HUES6 (cell line): ENCODE results near the gene KMT2E.
"Not testable (repeated sequence)": the region's sequence is repeated elsewhere in the genome, so short reads cannot be mapped to it uniquely, and the experiment has no call there.

Source experiments
- H3K27ac ChIP-seq: 2 replicates; pipeline ENCODE4 v1.7.0; 2013; ENCODE audit warnings: low read depth, mild to moderate bottlenecking, low read length, inconsistent platforms
- H3K27me3 ChIP-seq: 2 replicates; pipeline ENCODE4 v1.6.1; 2013; ENCODE audit warnings: low read length; ENCODE audit not compliant: control insufficient read depth, insufficient read depth
- H3K36me3 ChIP-seq: 2 replicates; pipeline ENCODE4 v1.6.1; 2013; ENCODE audit warnings: low read length; ENCODE audit not compliant: control insufficient read depth, insufficient read depth
- H3K4me1 ChIP-seq: 2 replicates; pipeline ENCODE4 v1.6.1; 2013; ENCODE audit warnings: low read length; ENCODE audit not compliant: control insufficient read depth, insufficient read depth
- H3K4me3 ChIP-seq: 2 replicates; pipeline ENCODE4 v1.5.1; 2013; ENCODE audit warnings: low read depth, low read length
- H3K9ac ChIP-seq: one replicate; pipeline ENCODE4 v1.6.1; 2013; ENCODE audit warnings: mild to moderate bottlenecking, low read length
- H3K9me3 ChIP-seq: 2 replicates; pipeline ENCODE4 v1.6.1; 2013; ENCODE audit warnings: low read depth, low read length; ENCODE audit not compliant: control insufficient read depth, insufficient read depth

Gene KMT2E

DNA sequence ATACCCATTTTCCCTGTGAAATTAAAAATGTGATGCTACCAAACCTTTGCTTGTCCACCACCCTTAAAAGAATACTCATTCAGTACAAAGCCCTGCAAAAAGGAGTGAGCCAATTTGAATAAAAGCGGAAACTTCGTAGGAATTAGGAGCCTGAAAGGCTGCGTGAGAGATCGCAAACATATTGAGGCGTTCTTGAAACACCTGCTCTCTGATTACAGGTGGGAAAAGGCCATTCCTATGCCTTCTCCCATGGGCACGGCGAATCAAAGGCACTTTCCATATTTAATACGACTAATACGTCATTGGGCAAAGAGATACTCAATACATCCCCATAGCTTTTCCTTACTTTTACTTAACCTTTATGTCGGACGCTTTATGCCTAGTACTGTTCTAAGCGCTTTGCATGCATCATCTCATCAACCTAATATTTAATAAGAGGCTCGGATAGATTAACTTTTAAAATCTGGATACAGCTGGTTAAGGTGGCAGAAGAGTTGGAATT, 30.9 kb upstream of the KMT2E start:
- H3K36me3 ChIP-seq, result no peaks in the 10 kb centered on the region
- peak overlapping the region; percentile 97 for H3K27ac ChIP-seq
- peak overlapping the region; percentile 98 for H3K9ac ChIP-seq
- H3K4me1 ChIP-seq, result peaks cover 59% of the 10 kb centered on the region
- no peaks in the 10 kb centered on the region for H3K27me3 ChIP-seq
- no peaks in the 10 kb centered on the region for H3K9me3 ChIP-seq
- H3K4me3 ChIP-seq, result peak overlapping the region; percentile 83

DNA sequence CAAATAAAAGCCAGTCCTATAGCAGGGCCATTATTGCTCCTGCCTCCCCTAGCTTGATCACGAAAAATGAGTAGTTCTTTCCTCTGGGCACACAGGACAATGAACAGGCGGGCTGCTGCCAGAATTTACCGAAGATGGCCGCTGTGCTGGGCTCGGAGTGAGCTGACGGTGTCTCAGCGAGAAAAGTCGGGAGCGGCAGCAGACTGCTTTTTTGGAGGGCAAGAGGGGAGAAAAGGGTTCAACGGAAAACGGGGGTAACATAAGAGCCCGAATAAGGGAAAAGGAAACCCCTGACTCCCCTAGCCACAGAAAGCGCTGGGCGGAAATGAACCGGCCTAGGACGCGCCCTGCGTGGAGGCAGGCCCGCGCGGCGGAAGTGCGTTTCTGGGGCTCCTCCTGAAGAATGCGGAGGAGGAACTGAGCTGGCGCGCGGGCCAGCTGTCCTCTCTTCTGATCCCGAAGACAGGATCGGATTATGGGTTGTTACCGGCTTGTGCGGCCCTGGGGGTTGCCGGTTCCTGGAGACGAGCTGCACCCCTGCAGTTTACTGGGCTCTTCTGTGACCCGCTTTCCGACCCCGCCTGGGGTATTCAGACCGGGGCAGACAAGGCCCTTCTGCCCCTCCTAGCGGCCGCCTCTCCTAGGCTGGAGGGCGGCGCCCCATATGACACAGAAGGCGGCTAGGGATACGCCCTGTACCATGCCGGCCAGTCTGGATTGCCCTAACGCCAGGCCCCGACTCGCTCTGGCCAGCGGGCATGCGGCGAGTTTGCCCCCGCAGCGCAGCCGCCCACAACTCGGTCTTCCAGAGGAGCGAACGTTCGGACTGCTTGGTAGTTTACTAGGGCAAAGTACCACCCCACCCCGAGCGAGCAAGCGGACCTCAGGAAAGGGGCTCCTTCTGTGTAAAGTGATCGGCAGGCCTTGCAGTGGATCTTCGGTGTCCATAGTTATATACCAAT, 30.1 kb upstream of the KMT2E start:
- Histone ChIP-seq H3K9me3 (no peaks in the 10 kb centered on the region), H3K4me1 (peaks cover 52% of the 10 kb centered on the region), H3K9ac (peak overlapping the region; percentile 98), H3K4me3 (peak overlapping the region; percentile 83), H3K36me3 (no peaks in the 10 kb centered on the region), H3K27me3 (no peaks in the 10 kb centered on the region), H3K27ac (peak overlapping the region; percentile 97)

DNA sequence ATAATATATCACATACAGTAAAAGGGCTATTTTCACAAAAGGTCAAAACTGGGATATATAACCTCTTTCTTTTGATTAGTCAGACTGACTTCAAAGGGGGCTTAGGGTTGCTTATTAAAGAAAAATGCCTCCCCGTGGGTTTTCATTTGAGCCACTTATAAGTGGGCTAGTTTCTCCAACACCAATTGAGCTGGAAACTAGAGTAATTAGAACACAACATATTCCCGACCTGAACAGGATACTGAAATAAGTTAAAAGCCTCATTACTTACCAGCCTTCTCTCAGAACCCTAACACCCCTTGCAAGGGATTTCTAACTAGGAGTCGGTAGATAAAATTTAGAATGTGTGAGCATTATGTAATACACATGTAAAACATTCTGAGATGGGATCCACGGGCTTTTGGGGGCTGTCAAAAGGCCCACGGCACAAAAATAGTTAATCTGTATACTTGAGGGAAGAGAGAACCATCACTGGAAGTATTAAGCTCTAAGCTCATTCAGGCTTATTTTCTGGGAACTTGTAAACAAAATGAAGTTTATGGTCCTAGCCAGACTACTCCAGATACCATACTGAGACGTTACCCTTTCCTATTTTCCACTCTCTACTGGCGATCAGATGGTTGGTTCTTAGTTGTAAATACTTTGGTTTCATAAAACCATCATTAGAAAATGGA, 29.3 kb upstream of the KMT2E start:
- Histone ChIP-seq H3K9me3 (no peaks in the 10 kb centered on the region), H3K27ac (peak overlapping the region; percentile 97; the same call in 1 of the 2 replicates), H3K9ac (peak overlapping the region; percentile 98), H3K27me3 (no peaks in the 10 kb centered on the region), H3K4me3 (peak overlapping the region; percentile 83), H3K36me3 (no peaks in the 10 kb centered on the region), H3K4me1 (peaks cover 43% of the 10 kb centered on the region)

DNA sequence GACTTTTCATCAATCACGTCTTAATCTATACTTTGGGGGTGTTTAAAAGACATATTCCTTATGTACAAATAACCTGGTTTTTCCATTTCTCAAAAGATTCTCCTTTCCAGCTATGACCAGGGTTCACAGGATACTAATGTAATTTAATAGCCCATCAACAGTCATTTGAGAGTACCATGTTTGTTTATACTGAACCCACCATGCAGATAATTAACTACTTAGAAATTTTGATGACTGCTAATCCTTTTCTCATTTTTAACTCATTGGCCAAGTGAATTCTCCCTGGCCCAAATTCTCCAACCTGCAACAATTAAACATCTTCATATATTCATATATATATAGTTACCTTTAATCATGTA, 28.8 kb upstream of the KMT2E start:
- Histone ChIP-seq H3K9ac (no peak overlapping the region), H3K27ac (no peak overlapping the region)

DNA sequence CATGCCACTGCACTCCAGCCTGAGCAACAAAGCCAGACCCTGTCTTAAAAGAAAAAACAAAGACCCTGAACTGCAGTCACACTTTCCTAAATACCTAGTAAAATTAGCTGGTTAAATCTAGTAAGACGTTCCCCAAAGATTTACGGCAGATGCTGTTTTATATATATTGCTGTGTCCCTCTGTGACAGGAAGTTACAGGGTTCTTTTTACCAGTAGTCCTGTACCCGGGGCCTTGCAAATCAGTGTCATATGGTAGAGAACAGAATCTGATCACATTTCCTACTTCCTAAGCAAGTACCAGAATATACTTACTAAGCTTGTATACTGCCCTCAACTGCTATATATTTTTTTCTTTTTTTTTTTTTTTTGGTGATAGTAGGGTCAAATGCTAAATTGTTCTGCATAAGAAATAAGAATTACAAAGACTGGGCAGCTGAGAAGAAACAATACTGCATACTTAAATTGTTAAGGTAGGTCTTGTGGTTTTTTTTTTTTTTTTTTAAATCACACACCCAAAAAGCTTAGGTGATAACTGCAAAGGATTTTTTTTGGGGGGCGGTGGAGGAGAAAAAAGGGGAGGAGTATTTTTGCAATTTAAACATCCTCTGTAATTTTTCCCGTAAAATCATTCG, 27.3 kb upstream of the KMT2E start:
- no peak overlapping the region for H3K4me3 ChIP-seq
- 0 out of 2 replicates have a peak, but pooled peaks cover 8% of the 10 kb centered on the region for H3K36me3 ChIP-seq
- no peaks in the 10 kb centered on the region for H3K9me3 ChIP-seq
- H3K9ac ChIP-seq, result no peak overlapping the region
- H3K27ac ChIP-seq, result no peak overlapping the region
- peaks cover 26% of the 10 kb centered on the region; the same call in 1 of the 2 replicates for H3K4me1 ChIP-seq
- no peaks in the 10 kb centered on the region for H3K27me3 ChIP-seq

More for the DNA sequence above, 28.8 kb upstream of the KMT2E start:
- Histone ChIP-seq H3K36me3 (no peaks in the 10 kb centered on the region), H3K9me3 (no peaks in the 10 kb centered on the region), H3K4me3 (peak overlapping the region; percentile 83), H3K4me1 (peaks cover 38% of the 10 kb centered on the region; the same call in 1 of the 2 replicates), H3K27me3 (no peaks in the 10 kb centered on the region)

DNA sequence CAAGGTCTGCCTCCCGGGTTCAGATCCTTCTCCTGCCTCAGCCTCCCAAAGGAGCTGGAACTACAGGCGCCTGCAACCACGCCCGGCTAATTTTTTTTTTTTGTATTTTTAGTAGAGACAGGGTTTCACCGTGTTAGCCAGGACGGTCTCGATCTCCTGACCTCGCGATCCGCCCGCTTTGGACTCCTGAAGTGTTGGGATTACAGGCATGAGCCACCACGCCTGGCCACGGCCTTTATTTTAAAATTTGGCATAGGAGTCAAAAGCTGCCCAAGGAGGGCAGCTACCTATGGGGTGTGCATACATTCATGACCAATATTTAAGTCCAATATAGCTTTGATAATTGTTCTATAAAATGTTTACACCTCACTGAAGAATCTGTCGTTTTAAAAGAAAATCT, 26.6 kb upstream of the KMT2E start:
- H3K27me3 ChIP-seq, H3K9me3 ChIP-seq, H3K36me3 ChIP-seq, H3K27ac ChIP-seq, H3K9ac ChIP-seq, H3K4me3 ChIP-seq: not testable (repeated sequence)
- peaks cover 20% of the 10 kb centered on the region; the same call in 1 of the 2 replicates for H3K4me1 ChIP-seq

DNA sequence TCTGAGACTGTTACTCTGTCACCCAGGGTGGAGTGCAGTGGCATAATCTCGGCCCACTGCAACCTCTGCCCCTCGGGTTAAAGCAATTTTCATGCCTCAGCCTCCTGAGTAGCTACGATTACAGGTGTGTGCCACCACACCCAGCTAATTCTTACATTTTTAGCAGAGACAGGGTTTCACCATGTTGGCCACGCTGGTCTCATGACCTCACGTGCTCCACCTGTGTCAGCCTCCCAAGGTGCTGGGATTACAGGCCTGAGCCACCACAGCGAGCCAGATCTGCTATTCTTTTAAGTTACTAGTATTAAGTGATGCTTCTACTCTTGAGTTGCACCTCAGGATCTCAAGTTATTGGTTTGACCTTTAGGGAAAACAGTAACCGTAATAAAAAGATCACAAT, 23.0 kb upstream of the KMT2E start:
- Histone ChIP-seq H3K4me3 (no peak overlapping the region), H3K9me3 (no peaks in the 10 kb centered on the region), H3K4me1 (peaks cover 4% of the 10 kb centered on the region; the same call in 1 of the 2 replicates), H3K27me3 (no peaks in the 10 kb centered on the region), H3K27ac (no peak overlapping the region), H3K36me3 (peaks cover 25% of the 10 kb centered on the region), H3K9ac (no peak overlapping the region)

DNA sequence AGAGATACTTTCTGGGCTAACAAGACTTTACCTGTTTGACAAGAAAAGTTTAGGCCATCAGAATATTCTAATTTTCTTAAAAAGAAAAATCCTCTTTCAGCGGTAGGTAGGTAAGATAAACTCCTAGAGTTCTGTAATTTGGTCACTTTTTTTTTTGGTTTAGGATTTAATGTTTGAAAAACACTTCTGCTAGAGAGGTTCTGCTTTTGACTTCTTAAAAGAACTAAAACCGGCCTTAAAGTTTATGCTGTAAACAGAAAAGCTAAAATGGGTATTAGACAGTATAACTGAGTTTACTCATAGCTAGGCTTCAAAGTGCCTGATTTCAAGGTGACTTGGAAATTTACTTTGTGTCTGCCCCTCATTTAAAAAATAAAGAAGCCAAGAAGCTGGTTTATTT, 21.7 kb upstream of the KMT2E start:
- Histone ChIP-seq H3K27ac (no peak overlapping the region), H3K9me3 (no peaks in the 10 kb centered on the region), H3K4me3 (no peak overlapping the region), H3K27me3 (no peaks in the 10 kb centered on the region), H3K4me1 (peaks cover 4% of the 10 kb centered on the region; the same call in 1 of the 2 replicates), H3K36me3 (peaks cover 25% of the 10 kb centered on the region), H3K9ac (no peak overlapping the region)

DNA sequence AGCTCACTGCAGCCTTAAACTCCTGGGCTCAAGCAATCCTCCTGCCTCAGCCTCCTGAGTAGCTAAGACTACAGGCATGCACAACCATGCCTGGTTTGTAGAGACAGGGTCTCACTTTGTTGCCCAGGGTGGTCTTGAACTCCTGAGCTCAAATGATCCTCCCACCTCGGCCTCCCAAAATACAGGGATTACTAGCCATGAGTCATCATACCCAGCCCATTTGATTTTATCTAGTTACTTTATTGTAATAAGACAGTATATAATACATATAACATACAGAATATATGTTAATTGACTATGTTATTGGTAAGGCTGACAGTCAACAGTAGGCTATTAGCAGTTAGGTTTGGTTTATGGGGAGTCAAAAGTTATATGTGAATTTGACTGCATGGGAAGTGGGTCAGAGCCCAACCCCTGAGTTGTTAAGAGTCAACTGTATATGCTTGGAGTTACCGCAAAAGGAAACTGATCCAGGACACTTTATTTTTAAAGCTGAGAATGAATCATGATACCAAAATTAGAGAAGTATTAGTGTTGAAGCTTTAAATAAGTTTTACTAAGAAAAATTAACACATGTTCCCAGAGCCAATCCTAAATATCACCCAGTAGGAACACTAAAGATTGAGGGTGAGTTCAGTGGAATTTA, 20.7 kb upstream of the KMT2E start:
- Histone ChIP-seq H3K4me3 (no peak overlapping the region), H3K9me3 (no peaks in the 10 kb centered on the region), H3K27ac (no peak overlapping the region), H3K4me1 (no peaks in the 10 kb centered on the region), H3K9ac (no peak overlapping the region), H3K27me3 (no peaks in the 10 kb centered on the region), H3K36me3 (peaks cover 25% of the 10 kb centered on the region)

DNA sequence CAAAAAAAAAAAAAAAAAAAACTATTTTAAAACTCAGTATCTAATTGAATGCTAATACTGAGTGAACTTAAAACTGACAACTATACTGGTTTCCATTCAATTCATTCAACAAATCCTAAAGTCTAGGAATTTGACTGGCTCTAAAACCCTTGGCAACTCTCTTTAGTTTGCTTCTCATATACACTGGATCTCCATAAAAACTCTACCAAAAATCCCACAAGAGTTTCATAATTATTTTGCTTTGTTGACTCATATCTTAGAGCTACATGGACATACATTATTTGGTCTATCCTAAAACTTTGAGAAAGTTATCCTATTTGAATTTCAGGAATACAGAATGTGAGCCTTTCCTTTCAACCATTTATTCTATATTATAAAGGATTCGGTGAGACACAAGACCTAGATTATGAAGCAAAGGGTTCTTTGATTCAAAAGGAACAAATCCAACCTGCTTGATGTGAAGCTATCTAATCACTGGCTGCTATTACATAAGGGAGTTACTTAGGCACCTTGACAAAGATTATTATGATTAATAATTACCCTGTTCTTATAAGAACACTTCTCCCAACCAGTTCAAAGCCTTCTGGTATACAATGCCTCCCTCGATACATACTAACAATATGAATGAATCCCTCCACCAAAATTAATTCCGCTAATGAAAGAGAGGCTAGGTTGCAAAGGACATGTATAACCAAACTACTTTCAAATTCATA, 15.8 kb upstream of the KMT2E start:
- no peak overlapping the region for H3K9ac ChIP-seq
- H3K4me3 ChIP-seq, result no peak overlapping the region
- no peaks in the 10 kb centered on the region for H3K27me3 ChIP-seq
- H3K9me3 ChIP-seq, result no peaks in the 10 kb centered on the region
- H3K4me1 ChIP-seq, result peaks cover 11% of the 10 kb centered on the region
- peaks cover 26% of the 10 kb centered on the region for H3K36me3 ChIP-seq
- no peak overlapping the region for H3K27ac ChIP-seq
